ENCODE results near the gene LRWD1. TPM values are rescaled to one million over a fixed set of nuclear protein-coding genes. Genes with fewer than 3 reads are reported as not detected.
"Not testable (repeated sequence)": the region's sequence is repeated elsewhere in the genome, so short reads cannot be mapped to it uniquely, and the experiment has no call there.

LRWD1 gene
- polyA plus RNA-seq, 5 donors: 11.6 to 24.6 (median 16.4) TPM

GRCh38 chr7:102494026-102494425 lies 29.2 kb downstream of the LRWD1 start:
- DNase-seq: not testable (repeated sequence)

DNA sequence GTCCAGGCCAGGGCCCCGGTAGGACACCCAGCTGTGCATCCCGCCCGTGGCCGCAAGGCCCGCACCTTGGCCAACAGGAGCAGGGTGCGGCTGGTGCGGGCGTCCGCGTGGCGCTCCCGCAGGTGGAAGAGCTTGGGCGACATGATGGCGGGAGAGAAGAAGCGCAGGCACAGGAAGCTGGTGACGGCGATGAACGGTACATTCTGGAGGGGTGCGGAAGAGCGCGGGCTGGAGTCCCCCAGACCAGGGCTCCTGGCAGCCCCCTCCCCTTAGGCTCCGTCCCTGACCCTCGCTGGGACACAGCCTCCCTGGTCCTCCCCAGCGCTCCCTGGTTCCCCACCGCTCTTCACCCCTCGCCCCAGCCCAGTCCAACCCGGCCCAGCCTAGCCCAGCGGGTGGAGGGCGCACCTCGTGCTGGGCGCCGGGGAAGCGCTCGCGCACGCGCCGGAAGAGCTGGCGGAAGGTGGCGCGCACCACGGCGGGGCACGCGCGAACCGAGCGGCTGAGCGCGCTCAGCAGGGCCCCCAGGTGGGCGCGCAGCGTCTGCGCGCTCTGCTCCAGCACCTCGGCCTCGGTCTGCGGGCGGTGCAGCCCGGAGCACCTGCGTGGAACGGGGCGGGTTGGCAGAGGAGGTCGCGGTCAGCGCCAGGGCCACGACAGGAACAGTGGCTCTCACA lies 29.8 kb downstream of the LRWD1 start:
- DNase-seq: not testable (repeated sequence)

DNA sequence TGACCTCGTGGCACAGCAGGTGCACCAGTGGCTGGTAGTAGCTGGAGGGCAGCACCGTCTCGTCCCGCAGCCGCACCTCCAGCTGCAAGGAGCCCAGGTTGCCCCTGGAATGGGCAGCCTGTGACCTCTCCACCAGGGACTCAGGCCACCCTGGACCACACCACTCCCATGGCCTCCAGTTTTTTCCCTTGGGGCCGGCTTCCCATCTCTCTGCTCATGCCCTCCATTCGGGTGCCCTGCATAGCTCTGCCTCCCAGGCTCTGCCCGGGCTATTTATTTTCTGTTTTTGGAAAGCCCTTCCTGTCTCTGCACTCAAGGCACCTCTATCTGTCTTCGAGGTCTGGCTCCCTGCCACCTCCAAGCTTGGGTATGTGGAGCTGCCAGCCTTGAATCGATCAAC lies 32.1 kb downstream of the LRWD1 start:
- not testable (repeated sequence) for DNase-seq

DNA sequence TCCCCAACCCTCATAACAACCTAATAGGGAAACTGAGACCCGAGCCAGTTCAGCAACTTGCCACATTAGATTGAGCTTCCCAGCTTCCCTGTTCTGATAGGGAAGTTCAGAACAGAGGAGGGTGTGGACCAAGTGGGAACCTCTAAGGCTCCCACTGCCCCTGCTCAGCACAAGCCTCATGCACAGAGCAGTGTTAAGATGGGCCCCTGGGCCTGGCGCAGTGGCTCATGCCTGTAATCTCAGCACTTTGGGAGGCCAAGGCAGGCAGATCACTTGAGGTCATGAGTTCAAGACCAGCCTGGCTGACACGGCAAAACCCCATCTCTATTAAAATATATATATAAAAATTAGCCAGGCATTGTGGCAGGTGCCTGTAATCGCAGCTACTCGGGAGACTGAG lies 32.5 kb downstream of the LRWD1 start:
- DNase-seq: not testable (repeated sequence)

DNA sequence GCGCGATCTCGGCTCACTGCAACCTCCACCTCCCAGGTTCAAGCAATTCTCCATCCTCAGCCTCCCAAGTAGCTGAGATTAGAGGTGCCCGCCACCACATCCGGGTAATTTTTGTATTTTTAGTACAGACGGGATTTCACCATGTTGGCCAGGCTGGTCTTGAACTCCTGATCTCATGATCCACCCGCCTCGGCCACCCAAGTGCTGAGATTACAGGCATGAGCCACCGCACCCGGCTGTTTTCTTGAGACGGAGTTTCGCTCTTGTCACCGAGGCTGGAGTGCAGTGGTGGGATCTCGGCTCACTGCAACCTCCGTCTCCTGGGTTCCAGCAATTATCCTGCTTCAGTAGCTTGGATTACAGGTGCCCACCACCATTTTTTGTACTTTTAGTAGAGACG lies 33.5 kb downstream of the LRWD1 start:
- DNase-seq: not testable (repeated sequence)

DNA sequence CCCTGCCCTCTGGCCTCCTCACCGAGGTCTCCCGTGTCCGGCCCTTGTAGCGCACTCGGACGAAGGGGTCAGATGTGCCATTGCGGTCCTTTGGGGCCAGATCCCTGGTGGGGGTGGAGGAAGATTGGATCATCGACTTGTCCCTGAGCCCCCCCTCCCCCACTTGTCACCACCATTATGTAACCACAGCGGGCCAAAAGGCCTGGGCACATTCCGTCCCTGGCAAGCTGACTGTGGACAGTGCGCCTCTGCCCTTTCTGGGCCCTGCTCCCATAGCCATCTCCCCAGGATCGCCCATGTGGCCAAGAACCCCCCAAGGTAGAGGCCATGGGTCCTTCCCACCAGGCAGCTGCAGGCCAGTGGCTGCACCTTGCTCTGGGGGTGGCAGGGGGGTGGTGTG lies 38.4 kb downstream of the LRWD1 start:
- not testable (repeated sequence) for DNase-seq

GRCh38 chr7:102505298-102506185 lies 40.8 kb downstream of the LRWD1 start:
- not testable (repeated sequence) for DNase-seq

- not testable (repeated sequence) for DNase-seq
Measured at GRCh38 chr7:102507410-102508088, 42.8 kb downstream of the LRWD1 start.

DNA sequence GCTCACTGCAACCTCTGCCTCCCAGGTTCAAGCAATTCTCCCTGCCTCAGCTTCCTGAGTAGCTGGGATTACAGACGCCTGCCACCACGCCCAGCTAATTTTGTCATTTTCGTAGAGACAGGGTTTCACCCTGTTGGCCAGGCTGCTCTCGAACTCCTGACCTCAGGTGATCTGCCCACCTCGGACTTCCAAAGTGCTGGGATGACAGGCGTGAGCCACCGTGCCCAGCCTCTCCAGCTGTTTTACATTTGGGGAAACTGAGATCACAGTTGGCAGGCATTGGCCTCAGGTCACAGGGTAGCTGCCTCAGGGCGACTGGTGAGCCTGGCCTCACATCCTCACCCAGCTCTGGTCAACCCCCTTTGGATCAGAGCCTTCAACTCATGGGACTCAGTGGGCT lies 45.8 kb downstream of the LRWD1 start:
- DNase-seq: not testable (repeated sequence)

DNA sequence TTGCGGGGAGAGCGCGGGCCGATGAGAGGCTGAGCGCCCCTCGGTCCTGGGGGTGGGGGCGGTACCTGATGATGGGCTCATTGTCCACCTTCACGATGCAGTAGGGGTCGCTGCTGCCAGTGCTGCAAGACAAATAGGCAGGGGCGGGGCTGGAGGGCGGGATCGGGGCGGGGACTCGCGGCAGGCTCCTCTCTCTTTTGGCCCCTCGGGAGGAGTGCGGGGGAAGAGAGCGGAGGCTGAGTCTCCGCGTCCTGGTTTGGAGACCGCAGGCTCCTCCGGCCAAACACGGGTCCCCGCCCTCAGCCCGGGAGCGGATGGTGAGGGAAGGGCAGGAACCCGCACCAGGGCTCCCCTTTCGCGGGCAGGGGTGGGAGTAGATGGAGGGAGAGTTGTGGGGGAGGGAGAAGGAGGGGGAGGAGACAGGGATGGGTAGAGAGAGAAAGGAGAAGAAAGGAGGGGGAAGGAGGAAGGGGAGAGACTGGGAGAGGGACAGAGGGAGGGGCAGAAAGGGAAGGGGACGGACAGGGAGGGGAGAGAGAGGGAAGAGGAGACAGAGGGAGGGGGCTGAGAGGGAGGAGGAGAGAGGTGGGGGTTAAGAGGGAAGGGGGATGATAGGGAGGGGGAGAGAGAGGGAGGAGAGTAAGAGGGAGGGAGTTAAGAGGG lies 47.2 kb downstream of the LRWD1 start:
- not testable (repeated sequence) for DNase-seq

DNA sequence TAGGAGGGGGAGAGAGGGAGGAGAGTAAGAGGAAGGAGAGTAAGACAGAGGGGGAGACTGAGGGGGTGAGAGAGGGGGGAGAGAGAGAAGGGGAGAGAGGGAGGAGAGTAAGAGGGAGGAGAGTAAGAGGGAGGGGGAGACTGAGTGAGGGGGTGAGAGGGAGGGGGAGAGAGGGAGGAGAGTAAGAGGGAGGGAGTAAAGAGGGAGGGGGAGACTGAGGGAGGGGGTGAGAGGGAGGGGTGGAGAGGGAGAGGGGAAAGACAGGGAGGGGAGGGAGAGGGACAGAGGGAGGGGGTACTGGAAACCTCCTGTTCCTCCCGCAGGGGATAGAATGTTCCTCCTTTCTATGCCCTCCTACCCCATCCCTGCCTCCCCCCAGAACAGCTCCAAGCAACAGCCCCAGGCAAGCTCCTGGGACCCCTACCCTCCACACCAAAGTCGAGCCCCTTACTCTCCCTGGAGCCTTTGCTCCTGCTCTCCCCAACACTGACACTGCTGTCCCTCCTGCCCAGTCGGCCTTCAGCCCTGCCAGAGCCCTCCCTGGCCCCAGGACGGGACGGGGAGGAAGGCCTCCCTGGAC lies 47.9 kb downstream of the LRWD1 start:
- peak; percentile 72 to 78 for DNase-seq

GRCh38 chr7:102514881-102515721 lies 50.3 kb downstream of the LRWD1 start:
- not testable (repeated sequence) for DNase-seq

- not testable (repeated sequence) for DNase-seq
Measured at GRCh38 chr7:102515889-102516288, 51.1 kb downstream of the LRWD1 start.

DNA sequence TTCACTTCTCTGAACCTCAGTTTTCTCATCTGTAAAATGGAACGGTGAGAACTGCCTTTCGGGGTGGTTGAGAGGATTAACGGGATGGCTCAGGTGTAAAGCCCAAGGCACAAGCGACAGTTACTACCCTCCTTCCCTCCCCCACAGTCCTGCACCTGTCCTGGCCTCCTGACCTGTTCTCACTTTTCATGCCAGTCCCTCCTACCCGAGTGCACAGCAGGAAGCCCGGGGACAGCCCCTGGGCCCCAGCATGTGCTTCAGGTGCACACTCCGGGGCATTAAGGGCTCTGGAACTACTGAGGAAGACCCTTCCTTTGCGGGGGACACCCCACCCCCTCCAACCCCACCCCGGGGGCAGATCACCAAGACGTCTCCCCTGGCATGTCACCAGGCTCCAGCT lies 52.2 kb downstream of the LRWD1 start:
- not testable (repeated sequence) for DNase-seq

GRCh38 chr7:102517550-102518147 lies 52.9 kb downstream of the LRWD1 start, which contains the start of gene RASA4B:
Gene RASA4B, minus strand, starts transcription at chr7:102517777. Its CDS starts 67 bp downstream, at chr7:102517710.
- DNase-seq: not testable (repeated sequence)

DNA sequence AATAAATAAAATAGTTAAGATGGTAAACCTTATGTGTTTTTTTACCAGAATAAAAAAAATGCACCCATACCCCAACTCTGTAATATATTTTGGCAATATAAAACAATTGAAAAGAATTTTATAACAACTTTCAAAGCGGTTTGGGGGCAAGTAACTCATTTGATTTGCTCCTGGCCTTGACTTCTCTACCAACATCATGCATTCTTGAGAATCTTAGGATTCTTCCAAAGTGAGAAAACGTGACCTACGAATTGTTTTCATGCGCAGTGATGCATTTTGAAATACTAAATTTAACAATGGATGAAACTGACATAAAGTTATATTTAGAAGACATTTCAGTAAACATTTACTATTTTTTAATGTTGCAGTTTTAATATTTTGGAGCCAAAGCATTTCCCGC lies 56.0 kb downstream of the LRWD1 start:
- DNase-seq: not testable (repeated sequence)

Measured in right lung (tissue), 5 donors.